Measurements from ENCODE around the gene ACTN4.

DNA sequence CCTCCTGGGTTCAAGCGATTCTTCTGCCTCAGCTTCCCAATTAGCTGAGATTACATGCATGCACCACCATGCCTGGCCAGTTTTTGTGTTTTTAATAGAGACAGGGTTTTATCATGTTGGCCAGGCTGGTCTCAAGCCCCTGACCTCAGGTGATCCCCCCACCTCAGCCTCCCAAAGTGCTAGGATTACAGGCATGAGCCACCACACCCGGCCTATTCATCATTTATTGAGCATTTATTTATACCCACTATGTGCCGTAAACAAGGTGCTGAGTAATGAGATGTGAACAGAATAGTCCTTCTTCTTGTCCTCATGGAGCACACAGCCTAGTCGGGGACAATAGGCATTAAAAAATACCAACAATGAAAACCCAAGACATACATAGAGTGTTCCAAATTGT, 25.6 kb downstream of the ACTN4 start:
- TF ChIP-seq, protein P1, sequence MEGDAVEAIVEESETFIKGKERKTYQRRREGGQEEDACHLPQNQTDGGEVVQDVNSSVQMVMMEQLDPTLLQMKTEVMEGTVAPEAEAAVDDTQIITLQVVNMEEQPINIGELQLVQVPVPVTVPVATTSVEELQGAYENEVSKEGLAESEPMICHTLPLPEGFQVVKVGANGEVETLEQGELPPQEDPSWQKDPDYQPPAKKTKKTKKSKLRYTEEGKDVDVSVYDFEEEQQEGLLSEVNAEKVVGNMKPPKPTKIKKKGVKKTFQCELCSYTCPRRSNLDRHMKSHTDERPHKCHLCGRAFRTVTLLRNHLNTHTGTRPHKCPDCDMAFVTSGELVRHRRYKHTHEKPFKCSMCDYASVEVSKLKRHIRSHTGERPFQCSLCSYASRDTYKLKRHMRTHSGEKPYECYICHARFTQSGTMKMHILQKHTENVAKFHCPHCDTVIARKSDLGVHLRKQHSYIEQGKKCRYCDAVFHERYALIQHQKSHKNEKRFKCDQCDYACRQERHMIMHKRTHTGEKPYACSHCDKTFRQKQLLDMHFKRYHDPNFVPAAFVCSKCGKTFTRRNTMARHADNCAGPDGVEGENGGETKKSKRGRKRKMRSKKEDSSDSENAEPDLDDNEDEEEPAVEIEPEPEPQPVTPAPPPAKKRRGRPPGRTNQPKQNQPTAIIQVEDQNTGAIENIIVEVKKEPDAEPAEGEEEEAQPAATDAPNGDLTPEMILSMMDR (conservative IDR thresholded peaks at IDR 0.05; ENCODE audit: low read depth in 2 of 2), result no peak
- no peak for TF ChIP-seq EZH2phosphoT487 (IDR thresholded peaks at IDR 0.05; ENCODE audit: unreplicated experiment)
- TF ChIP-seq POLR2AphosphoS5 (IDR thresholded peaks at IDR 0.05; ENCODE audit: low read depth), result no peak
- no peak for TF ChIP-seq EZH2 (IDR thresholded peaks at IDR 0.05; ENCODE audit: low read depth, unreplicated experiment)

Data from GM23338 (cell line).